HUES64 (cell line): ENCODE results near the gene GFRA1.

Experiments
- H3K27ac ChIP-seq: 2 replicates; pipeline ENCODE4 v1.7.0; 2013; ENCODE audit warnings: low read depth, low read length, inconsistent platforms
- H3K27me3 ChIP-seq: 2 replicates; pipeline ENCODE4 v1.6.1; 2013; ENCODE audit warnings: mild to moderate bottlenecking, low read length; ENCODE audit not compliant: insufficient read depth
- H3K36me3 ChIP-seq: 2 replicates; pipeline ENCODE4 v1.6.1; 2013; ENCODE audit warnings: mild to moderate bottlenecking, low read length; ENCODE audit not compliant: insufficient read depth
- H3K4me1 ChIP-seq: 2 replicates; pipeline ENCODE4 v1.6.1; 2013; ENCODE audit warnings: mild to moderate bottlenecking, low read length, moderate library complexity; ENCODE audit not compliant: insufficient read depth
- H3K4me3 ChIP-seq: 2 replicates; pipeline ENCODE4 v1.5.1; 2013; ENCODE audit warnings: mild to moderate bottlenecking, low read length, moderate library complexity
- H3K9ac ChIP-seq: 2 replicates; pipeline ENCODE4 v1.6.1; 2013; ENCODE audit warnings: mild to moderate bottlenecking, low read depth, low read length
- H3K9me3 ChIP-seq: 2 replicates; pipeline ENCODE4 v1.6.1; 2013; ENCODE audit warnings: low read depth, low read length; ENCODE audit not compliant: insufficient read depth
- WGBS: fragments of 150-250, 120-280 bp; methylation state at CpG from one replicate; pipeline ENCODE4 v1.1.7; 2013; ENCODE audit warnings: missing lambda C conversion rate; 5-methylcytosine and 5-hydroxymethylcytosine counted together

Gene GFRA1

GRCh38 chr10:116255886-116256751 lies 16.9 kb downstream of the GFRA1 start:
- Histone ChIP-seq H3K36me3 (no peaks in the 10 kb centered on the region), H3K4me1 (peaks cover 12% of the 10 kb centered on the region; the same call in 1 of the 2 replicates), H3K9ac (no peak overlapping the region), H3K4me3 (no peak overlapping the region), H3K27me3 (no peaks in the 10 kb centered on the region), H3K27ac (no peak overlapping the region), H3K9me3 (no peaks in the 10 kb centered on the region)
- 84% methylated on average over 11 of the region's 12 CpGs for WGBS

- WGBS, result 87% methylated on average over 7 of the region's 7 CpGs
- Histone ChIP-seq H3K4me3 (no peak overlapping the region), H3K27me3 (no peaks in the 10 kb centered on the region)
These were observed 18.4 kb downstream of the GFRA1 start for GRCh38 chr10:116254422-116255155.

GRCh38 chr10:116253716-116254115 lies 19.3 kb downstream of the GFRA1 start:
- H3K9me3 ChIP-seq, result no peaks in the 10 kb centered on the region
- no peak overlapping the region for H3K4me3 ChIP-seq
- no peak overlapping the region for H3K9ac ChIP-seq
- H3K27ac ChIP-seq, result no peak overlapping the region
- 94% methylated on average over 4 of the region's 4 CpGs for WGBS
- no peaks in the 10 kb centered on the region for H3K36me3 ChIP-seq
- no peaks in the 10 kb centered on the region for H3K27me3 ChIP-seq
- peaks cover 7% of the 10 kb centered on the region; the same call in 1 of the 2 replicates for H3K4me1 ChIP-seq

More at GRCh38 chr10:116254422-116255155, 18.4 kb downstream of the GFRA1 start:
- Histone ChIP-seq H3K9me3 (no peaks in the 10 kb centered on the region), H3K36me3 (no peaks in the 10 kb centered on the region), H3K9ac (no peak overlapping the region), H3K27ac (no peak overlapping the region), H3K4me1 (peaks cover 7% of the 10 kb centered on the region; the same call in 1 of the 2 replicates)

- no peak overlapping the region for H3K9ac ChIP-seq
- no peak overlapping the region for H3K4me3 ChIP-seq
- no peaks in the 10 kb centered on the region for H3K36me3 ChIP-seq
- no peak overlapping the region for H3K27ac ChIP-seq
- 89% methylated on average over 12 of the region's 12 CpGs for WGBS
- H3K4me1 ChIP-seq, result peaks cover 7% of the 10 kb centered on the region; the same call in 1 of the 2 replicates
- no peaks in the 10 kb centered on the region for H3K27me3 ChIP-seq
- H3K9me3 ChIP-seq, result no peaks in the 10 kb centered on the region
These were observed 21.2 kb downstream of the GFRA1 start for GRCh38 chr10:116251602-116252395.

GRCh38 chr10:116247691-116248090 lies 25.3 kb downstream of the GFRA1 start:
- Histone ChIP-seq H3K4me3 (no peak overlapping the region), H3K36me3 (no peaks in the 10 kb centered on the region), H3K27me3 (no peaks in the 10 kb centered on the region), H3K27ac (no peak overlapping the region), H3K9me3 (no peaks in the 10 kb centered on the region), H3K4me1 (no peaks in the 10 kb centered on the region), H3K9ac (no peak overlapping the region)

- Histone ChIP-seq H3K4me3 (no peak overlapping the region), H3K27ac (no peak overlapping the region), H3K9me3 (no peaks in the 10 kb centered on the region), H3K36me3 (no peaks in the 10 kb centered on the region), H3K4me1 (no peaks in the 10 kb centered on the region), H3K9ac (no peak overlapping the region), H3K27me3 (no peaks in the 10 kb centered on the region)
- WGBS, result 85% methylated on average over 9 of the region's 9 CpGs
These were observed 26.7 kb downstream of the GFRA1 start for GRCh38 chr10:116246263-116246662.

GRCh38 chr10:116245156-116245555 lies 27.9 kb downstream of the GFRA1 start:
- Histone ChIP-seq H3K27ac (no peak overlapping the region), H3K27me3 (no peaks in the 10 kb centered on the region), H3K4me3 (no peak overlapping the region), H3K9me3 (no peaks in the 10 kb centered on the region), H3K9ac (no peak overlapping the region), H3K4me1 (no peaks in the 10 kb centered on the region), H3K36me3 (no peaks in the 10 kb centered on the region)
- WGBS, result 89% methylated on average over 2 of the region's 2 CpGs

- no peak overlapping the region for H3K27ac ChIP-seq
- WGBS, result 94% methylated on average over 6 of the region's 6 CpGs
- H3K9me3 ChIP-seq, result no peaks in the 10 kb centered on the region
- H3K4me1 ChIP-seq, result no peaks in the 10 kb centered on the region
- H3K9ac ChIP-seq, result no peak overlapping the region
- no peaks in the 10 kb centered on the region for H3K27me3 ChIP-seq
- H3K4me3 ChIP-seq, result no peak overlapping the region
- no peaks in the 10 kb centered on the region for H3K36me3 ChIP-seq
These were observed 31.2 kb downstream of the GFRA1 start for GRCh38 chr10:116241642-116242410.

- Histone ChIP-seq H3K4me3 (no peak overlapping the region), H3K9me3 (no peaks in the 10 kb centered on the region), H3K36me3 (no peaks in the 10 kb centered on the region), H3K4me1 (no peaks in the 10 kb centered on the region), H3K27me3 (no peaks in the 10 kb centered on the region), H3K9ac (no peak overlapping the region), H3K27ac (no peak overlapping the region)
- WGBS, result 95% methylated on average over 6 of the region's 8 CpGs
These were observed 31.9 kb downstream of the GFRA1 start for GRCh38 chr10:116241085-116241484.

GRCh38 chr10:116240157-116240950 lies 32.7 kb downstream of the GFRA1 start:
- Histone ChIP-seq H3K4me3 (no peak overlapping the region), H3K9me3 (no peaks in the 10 kb centered on the region), H3K27me3 (no peaks in the 10 kb centered on the region), H3K27ac (no peak overlapping the region), H3K4me1 (no peaks in the 10 kb centered on the region), H3K9ac (no peak overlapping the region), H3K36me3 (no peaks in the 10 kb centered on the region)
- WGBS, result 94% methylated on average over 12 of the region's 13 CpGs
